ENCODE results near the gene CSE1L. TPM values are rescaled to one million over a fixed set of nuclear protein-coding genes. Genes with fewer than 3 reads are reported as not detected.

The CSE1L gene
- total and polyA plus RNA-seq, 2 donors from 2014 or later: 32.4 to 39.6 TPM

DNA sequence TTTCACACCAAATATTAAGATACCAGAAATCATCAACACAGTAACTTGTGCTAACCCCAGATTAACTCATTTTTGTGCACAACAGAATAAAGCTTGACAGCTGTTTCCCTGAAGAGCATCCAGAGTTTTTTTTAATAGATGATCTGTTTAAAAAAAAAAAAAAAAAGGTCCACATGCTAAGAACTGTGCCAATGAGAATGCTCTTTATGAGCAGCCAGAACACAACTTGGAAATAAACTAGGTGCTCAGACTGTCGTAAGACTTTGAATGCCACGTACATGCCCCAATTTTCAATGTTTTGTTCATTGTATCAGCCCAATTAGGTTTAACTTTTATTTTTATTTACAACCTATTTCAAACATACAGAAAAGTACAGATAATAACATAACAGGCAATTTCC lies 94.7 kb downstream of the CSE1L start:
- H3K9ac ChIP-seq (ENCODE audit: low read length in 3 of 3): no peak overlapping the region
- TF ChIP-seq, protein P1, sequence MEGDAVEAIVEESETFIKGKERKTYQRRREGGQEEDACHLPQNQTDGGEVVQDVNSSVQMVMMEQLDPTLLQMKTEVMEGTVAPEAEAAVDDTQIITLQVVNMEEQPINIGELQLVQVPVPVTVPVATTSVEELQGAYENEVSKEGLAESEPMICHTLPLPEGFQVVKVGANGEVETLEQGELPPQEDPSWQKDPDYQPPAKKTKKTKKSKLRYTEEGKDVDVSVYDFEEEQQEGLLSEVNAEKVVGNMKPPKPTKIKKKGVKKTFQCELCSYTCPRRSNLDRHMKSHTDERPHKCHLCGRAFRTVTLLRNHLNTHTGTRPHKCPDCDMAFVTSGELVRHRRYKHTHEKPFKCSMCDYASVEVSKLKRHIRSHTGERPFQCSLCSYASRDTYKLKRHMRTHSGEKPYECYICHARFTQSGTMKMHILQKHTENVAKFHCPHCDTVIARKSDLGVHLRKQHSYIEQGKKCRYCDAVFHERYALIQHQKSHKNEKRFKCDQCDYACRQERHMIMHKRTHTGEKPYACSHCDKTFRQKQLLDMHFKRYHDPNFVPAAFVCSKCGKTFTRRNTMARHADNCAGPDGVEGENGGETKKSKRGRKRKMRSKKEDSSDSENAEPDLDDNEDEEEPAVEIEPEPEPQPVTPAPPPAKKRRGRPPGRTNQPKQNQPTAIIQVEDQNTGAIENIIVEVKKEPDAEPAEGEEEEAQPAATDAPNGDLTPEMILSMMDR (IDR thresholded peaks at IDR 0.05; ENCODE audit: borderline replicate concordance, extremely low read depth, insufficient read depth): no peak
- H3K36me3 ChIP-seq (ENCODE audit: control insufficient read depth in 2 of 3, insufficient read depth in 3 of 3, low read length in 3 of 3): peaks cover 3 to 9% (median 8%) of the 10 kb centered on the region in 3 donors
- no peak for DNase-seq
- intact Hi-C loops (cut with DNase I): no loop called here
- no peak overlapping the region for H3K27ac ChIP-seq (ENCODE audit: low read depth in 2 of 2, low read length in 2 of 2)
- H3K4me1 ChIP-seq (ENCODE audit: control insufficient read depth in 2 of 3, insufficient read depth in 2 of 3, low read depth in 1 of 3, low read length in 3 of 3): no peaks in the 10 kb centered on the region
- no peak for FAIRE-seq
- H3K9me3 ChIP-seq (ENCODE audit: control insufficient read depth in 2 of 3, insufficient read depth in 1 of 3, low read length in 3 of 3): no peaks in the 10 kb centered on the region
- no peaks in the 10 kb centered on the region for H3K27me3 ChIP-seq (ENCODE audit: control insufficient read depth, insufficient read depth, low read length)
- H3K4me3 ChIP-seq (ENCODE audit: low read length in 3 of 3): no peak overlapping the region

Other genes starting within 250 kb of the CSE1L start
- 38.2 TPM for gene PREX1, start 218.3 kb upstream of the CSE1L start, total RNA-seq
- 8.5 TPM for gene PREX1, start 218.3 kb upstream of the CSE1L start, polyA plus RNA-seq (ENCODE audit: insufficient read depth, low read depth, low replicate concordance)
- gene ARFGEF2, start 124.6 kb upstream of the CSE1L start, total RNA-seq: 36.9 TPM
- 7.4 TPM for gene ARFGEF2, start 124.6 kb upstream of the CSE1L start, polyA plus RNA-seq (ENCODE audit: insufficient read depth, low read depth, low replicate concordance)
- 85.4 TPM for gene STAU1, start 142.0 kb downstream of the CSE1L start, total RNA-seq
- gene STAU1, start 142.0 kb downstream of the CSE1L start, polyA plus RNA-seq (ENCODE audit: insufficient read depth, low read depth, low replicate concordance): 53.3 TPM
- 30.6 TPM for gene DDX27, start 173.1 kb downstream of the CSE1L start, total RNA-seq
- 22.8 TPM for gene DDX27, start 173.1 kb downstream of the CSE1L start, polyA plus RNA-seq (ENCODE audit: insufficient read depth, low read depth, low replicate concordance)
- 44.0 TPM for gene ZNFX1, start 231.7 kb downstream of the CSE1L start, total RNA-seq
- gene ZNFX1, start 231.7 kb downstream of the CSE1L start, polyA plus RNA-seq (ENCODE audit: insufficient read depth, low read depth, low replicate concordance): 8.0 TPM

All from kidney (tissue), 14 donors.